Activated T-cell treated with anti-CD3 and anti-CD28 coated beads for 24 hours (primary cell): ENCODE data around the gene MT1A.
"Not testable (repeated sequence)": the region's sequence is repeated elsewhere in the genome, so short reads cannot be mapped to it uniquely, and the experiment has no call there.

Experiments
- DNase-seq: peaks from one replicate; pipeline ENCODE4 v3.0.0-alpha.2; 2020; ENCODE audit warnings: low read depth

Gene MT1A

DNA sequence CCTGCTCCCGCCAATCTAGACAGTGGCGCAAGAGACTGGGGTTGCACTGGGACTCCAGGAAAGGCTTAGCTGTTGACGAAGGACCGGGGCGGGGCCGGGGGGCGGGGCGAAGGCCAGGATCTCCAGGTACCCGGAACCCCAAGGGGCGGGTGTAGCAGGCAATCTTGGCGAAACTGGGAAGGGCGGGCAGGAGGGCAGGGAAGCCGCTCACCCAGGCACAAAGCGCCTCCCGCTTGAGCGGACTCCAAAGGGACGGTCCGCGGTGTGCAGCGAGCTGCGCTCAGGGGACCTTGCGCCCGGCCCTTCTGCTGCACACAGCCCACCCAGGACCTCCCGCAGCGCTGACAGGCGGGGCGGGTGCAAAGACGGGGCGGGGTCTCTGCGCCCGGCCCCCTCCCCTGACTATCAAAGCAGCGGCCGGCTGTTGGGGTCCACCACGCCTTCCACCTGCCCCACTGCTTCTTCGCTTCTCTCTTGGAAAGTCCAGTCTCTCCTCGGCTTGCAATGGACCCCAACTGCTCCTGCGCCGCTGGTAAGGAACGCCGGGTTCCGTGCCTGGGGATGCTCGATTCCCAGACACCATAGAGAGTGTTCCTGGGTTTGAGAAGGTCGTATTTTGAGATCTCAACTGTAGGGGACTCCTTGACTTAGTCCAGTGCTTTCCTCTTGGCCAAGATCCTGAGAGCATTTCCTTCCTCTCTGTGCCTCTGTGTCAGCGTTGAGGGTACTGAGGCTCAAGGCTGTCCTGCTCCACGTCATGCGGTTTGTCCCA lies 19.3 kb downstream of the MT1A start, which contains the start of gene MT1F:
TSS of gene MT1F (plus strand) at position 405 of the 772 bp plus-strand sequence. CDS start at position 505, 100 bp downstream.
- peak; percentile 64 for DNase-seq

DNA sequence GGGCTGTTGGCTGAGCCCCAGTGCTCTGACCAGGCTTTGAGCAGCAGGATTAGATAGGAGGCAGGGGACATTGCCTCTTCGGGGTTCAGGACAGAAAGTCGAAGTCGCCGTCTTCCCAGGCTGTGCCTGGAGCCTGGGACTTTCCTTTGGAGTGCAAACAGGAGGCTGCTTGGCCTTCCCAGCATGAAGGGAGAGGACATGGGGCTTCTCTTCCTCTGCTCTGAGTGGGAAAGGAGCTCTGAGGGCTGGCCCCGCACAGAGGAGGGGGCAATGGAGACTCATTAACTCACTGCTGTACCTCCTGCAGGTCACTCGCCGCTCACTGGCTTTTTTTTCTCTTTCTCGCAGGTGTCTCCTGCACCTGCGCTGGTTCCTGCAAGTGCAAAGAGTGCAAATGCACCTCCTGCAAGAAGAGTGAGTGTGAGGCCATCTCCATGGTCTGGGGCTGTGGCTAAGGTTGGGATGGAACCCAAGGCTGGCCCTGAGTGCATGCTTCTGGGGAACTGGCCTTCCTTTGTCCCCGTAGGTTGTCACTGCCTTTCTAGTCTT lies 19.9 kb downstream of the MT1A start:
- no peak for DNase-seq

GRCh38 chr16:56662357-56663354 lies 24.2 kb downstream of the MT1A start:
- no peak for DNase-seq

- no peak for DNase-seq
These were observed 26.0 kb downstream of the MT1A start for GRCh38 chr16:56664506-56664905.

- not testable (repeated sequence) for DNase-seq
These were observed 27.1 kb downstream of the MT1A start for GRCh38 chr16:56665286-56666261.

- DNase-seq: no peak
These were observed 29.4 kb downstream of the MT1A start, which contains the start of gene MT1G for GRCh38 chr16:56667581-56668571. Gene MT1G (minus strand): TSS chr16:56668065. CDS start chr16:56667993, 72 bp downstream.

- DNase-seq: no peak
These were observed 30.8 kb downstream of the MT1A start, which contains the start of gene MT1H for GRCh38 chr16:56669005-56669839. Gene MT1H (plus strand): TSS chr16:56669814. CDS start chr16:56669885, 71 bp downstream.

GRCh38 chr16:56669840-56670619 lies 31.6 kb downstream of the MT1A start:
- no peak for DNase-seq

DNA sequence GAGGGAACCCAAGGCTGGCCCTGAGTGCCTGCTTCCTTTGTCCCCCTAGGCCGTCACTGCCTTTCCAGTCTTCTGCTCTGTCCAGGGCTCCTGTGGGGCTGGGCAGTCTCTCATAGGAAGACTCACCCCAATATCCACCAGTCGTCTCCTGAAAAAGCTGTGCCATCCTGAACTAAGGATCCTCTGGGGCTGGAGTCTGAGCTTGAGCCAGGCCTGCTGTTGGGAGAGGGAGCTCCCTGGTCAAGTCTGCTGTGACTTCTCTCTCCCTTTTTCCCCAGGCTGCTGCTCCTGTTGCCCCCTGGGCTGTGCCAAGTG lies 32.1 kb downstream of the MT1A start:
- no peak for DNase-seq

DNA sequence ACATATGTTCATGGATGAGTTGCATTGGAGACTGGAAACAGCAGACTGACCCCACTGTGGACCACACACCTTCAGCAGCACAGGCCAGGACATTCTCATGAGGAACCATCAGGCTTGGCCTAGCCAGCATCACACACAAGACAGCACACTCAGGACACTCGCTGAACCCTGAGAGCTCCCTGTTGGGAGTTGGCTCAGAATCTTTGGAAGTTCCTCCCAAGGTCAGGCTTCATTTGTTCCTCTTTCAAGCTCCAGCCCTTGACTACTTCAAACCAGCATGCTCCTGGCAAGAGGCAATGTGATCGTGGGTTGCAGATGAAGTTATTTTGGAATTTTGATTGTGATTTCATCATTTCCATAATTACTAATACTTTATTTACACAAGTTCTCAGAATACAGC lies 33.2 kb downstream of the MT1A start:
- not testable (repeated sequence) for DNase-seq

DNA sequence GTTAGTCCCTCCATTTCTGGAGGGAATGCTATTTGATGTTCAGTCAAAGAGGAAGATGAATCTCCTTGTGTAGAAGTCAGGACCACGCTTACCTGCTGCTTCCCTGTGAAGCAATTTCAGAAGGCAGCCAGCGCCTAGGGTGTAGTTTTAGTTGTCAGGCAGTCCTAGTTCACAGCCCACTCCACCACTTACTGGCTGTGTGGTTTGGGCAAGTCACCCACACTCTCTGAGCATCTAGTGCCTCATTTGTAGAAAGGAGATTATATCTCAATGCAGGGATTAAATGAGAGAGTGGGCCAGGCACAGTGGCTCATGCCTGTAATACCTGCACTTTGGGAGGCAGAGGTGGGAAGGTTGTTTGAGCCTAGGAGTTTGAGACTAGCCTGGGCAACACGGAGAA lies 33.7 kb downstream of the MT1A start:
- DNase-seq: not testable (repeated sequence)

DNA sequence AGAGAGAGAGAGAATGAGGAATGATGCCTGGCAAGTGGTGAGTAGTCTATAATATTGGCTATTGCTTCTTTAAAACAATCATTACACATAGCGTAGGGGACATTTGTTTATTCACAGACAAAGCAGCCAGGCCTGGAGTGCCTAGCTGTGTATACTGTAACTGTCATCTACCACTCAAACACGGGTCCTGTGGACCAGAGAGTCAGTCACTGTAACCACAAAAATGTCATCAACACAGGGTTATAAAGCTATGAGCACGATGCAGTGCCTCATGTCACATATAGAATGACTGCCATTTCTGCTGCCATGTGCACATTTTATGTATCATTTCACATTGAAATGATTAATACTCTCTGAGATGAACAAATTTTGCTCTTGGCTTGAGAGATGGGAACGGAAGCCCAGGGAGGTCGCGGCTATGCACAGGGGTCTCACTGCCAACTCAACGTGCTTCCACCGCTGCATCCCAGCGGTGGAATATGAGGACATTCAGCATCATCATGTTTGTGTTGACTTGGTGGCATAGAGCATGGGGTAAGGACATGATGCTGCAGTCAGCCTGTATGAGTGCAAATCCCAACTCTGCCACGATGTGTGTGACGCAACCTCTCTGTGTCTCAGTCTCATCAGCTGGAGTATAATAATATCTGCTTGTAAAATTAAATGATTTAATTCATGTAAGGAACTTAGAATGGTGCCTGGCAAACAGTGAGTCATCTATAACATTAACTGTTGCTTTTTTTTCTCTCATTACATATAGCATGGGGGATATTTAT lies 34.5 kb downstream of the MT1A start:
- no peak for DNase-seq

DNA sequence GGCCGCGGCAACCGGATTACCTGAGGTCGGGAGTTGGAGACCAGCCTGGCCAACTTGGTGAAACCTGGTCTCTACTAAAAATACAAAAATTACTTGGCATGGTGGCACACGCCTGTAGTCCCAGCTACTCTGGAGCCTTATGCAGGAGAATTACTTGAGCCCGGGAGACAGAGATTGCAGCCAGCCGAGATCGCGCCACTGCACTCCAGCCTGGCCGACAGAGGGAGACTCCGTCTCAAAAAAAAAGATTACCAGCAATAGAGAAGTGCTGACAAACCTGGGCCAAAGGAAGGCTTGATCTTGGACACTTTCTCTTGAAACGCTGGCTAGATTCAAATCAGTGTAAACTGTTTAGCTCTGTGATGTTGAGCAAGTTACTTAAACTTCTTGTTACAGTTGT lies 35.5 kb downstream of the MT1A start:
- DNase-seq: no peak

DNA sequence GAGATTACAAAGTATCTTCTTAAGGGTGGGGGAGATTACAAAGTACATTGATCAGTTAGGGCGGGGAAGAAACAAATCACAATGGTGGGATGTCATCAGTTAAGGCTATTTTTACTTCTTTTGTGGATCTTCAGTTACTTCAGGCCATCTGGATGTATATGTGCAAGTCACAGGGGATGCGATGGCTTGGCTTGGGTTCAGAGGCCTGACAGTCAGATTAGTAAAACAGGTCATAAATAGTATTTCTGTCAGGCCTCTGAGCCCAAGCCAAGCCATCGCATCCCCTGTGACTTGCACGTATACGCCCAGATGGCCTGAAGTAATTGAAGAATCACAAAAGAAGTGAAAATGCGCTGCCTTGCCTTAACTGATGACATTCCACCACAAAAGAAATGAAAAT lies 36.1 kb downstream of the MT1A start:
- not testable (repeated sequence) for DNase-seq

DNA sequence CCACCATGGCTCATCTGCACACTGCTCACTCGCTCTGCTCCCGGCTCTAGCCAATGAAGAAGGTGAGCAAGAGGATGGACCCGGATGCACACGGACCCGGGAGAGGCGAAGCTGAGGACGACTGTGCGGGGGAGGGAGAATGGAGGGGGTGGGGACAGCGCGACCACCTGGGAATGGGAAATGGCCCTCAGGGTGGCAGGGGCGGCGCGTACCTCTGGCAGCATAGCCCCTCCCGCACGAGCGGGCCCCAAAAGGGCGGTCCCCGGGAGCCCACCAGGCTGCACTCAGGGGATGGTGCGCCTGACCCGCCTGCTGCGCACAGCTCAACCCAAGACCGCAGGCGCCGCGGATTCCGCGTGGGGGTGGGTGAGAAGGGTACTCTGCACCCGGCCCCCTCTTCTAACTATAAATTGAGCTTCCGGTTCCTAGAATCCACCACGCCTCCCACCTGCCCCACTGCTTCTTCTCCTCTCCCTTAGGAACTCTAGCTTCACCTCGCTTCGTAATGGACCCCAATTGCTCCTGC lies 37.3 kb downstream of the MT1A start:
- no peak for DNase-seq

- no peak for DNase-seq
These were observed 39.0 kb downstream of the MT1A start for GRCh38 chr16:56677474-56677873.

DNA sequence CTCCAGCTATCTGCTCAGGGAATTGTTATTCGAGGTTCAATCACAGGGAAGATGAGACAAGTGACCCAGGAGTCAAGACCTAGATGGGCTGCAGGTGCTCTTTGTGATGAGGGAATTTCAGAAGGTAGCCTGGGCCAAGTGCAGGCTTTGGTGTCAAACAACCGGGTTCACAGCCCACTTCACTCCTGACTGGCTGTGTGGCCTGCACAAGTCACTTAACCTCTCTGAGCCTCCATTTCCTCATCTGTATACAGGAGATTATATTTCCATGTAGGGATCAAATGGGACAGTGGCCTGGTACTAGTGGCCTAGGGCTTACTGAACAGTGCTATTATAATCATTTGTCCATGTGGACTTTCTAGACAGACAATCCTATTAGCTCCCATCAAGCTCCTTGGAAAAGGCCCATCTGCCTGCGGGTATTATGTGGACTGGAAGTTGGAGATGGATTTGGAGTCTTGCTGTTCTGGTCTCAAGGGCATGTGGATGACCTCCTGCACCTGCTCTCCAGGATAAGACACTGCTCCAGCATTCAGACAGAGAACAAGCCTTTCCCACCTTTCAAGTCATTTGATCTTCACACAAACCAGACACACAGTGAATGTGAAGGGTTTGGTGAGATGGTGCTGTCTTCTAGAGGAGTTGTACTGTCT lies 40.7 kb downstream of the MT1A start:
- DNase-seq: no peak
